Lower leg skin (tissue), 4 donors: Measurements from ENCODE around the gene DPP6. TPM values are rescaled to one million over a fixed set of nuclear protein-coding genes. Genes with fewer than 3 reads are reported as not detected.

ENCODE experiments used
- DNase-seq, 2 donors: peaks; one replicate each; pipeline ENCODE4 v3.0.0-alpha.2; 2019; ENCODE audit warnings: low spot score in 2 of 2
- H3K4me3 ChIP-seq: fragments of 200-600 bp; sonication (generic); 2 replicates; pipeline ENCODE4 v1.5.1; 2017; ENCODE audit warnings: mild to moderate bottlenecking, low read depth; ENCODE audit not compliant: poor library complexity, severe bottlenecking
- POLR2A ChIP-seq, 2 donors: fragments of 450-650 bp; IDR thresholded peaks; one replicate each; pipeline ENCODE4 v1.6.1; 2016 to 2017; ENCODE audit warnings: antibody characterized with exemption in 2 of 2, mild to moderate bottlenecking in 1 of 2, moderate library complexity in 1 of 2
- WGBS, 2 donors: methylation state at CpG; one replicate each; pipeline ENCODE4 v1.1.5; 2018; 5-methylcytosine and 5-hydroxymethylcytosine counted together
- intact Hi-C: fragments of 100-400 bp; cut with DNase I; formaldehyde crosslinking; loops from one replicate; pipeline ENCODE4 v1.15.0; 2023; ENCODE audit warnings: low total_unique reads
- total RNA-seq, 4 donors: library from RNA; depleted of rRNA; stranded (reverse); fragments of >200 nt; gene quantifications; one replicate each; pipeline ENCODE4 v1.1.0, GENCODE V29; 2016
- TF ChIP-seq, protein P1 (sequence below), 3 donors: fragments of 450-650 bp; IDR thresholded peaks; one replicate each; pipeline ENCODE4 v1.5.1; 2016; ENCODE audit warnings: antibody characterized with exemption in 3 of 3, mild to moderate bottlenecking in 3 of 3, moderate library complexity in 2 of 3

Gene DPP6
- total RNA-seq, 4 donors from 2014 or later: 1.0 to 4.5 (median 2.9) TPM

DNA sequence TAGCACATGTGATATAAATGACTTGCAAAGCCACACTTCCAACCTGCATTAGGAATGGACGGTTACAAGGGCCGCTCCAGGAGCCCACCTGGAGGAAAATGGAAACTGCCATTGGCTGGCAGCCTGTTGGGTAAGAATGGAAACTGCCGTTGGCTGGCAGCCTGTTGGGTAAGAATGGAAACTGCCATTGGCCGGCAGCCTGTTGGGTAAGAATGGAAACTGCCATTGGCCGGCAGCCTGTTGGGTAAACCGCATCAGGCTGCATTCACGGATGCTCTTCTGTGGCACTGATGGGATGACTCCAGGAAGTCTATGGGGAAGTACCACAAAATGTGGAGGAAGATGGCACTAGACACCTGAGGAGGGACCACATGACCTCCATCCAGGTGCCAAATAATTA lies 143.1 kb downstream of the DPP6 start:
- no peak for TF ChIP-seq POLR2A (IDR thresholded peaks at IDR 0.05)
- TF ChIP-seq, protein P1, sequence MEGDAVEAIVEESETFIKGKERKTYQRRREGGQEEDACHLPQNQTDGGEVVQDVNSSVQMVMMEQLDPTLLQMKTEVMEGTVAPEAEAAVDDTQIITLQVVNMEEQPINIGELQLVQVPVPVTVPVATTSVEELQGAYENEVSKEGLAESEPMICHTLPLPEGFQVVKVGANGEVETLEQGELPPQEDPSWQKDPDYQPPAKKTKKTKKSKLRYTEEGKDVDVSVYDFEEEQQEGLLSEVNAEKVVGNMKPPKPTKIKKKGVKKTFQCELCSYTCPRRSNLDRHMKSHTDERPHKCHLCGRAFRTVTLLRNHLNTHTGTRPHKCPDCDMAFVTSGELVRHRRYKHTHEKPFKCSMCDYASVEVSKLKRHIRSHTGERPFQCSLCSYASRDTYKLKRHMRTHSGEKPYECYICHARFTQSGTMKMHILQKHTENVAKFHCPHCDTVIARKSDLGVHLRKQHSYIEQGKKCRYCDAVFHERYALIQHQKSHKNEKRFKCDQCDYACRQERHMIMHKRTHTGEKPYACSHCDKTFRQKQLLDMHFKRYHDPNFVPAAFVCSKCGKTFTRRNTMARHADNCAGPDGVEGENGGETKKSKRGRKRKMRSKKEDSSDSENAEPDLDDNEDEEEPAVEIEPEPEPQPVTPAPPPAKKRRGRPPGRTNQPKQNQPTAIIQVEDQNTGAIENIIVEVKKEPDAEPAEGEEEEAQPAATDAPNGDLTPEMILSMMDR (IDR thresholded peaks at IDR 0.05): no peak
- 91 to 98% methylated on average over 7 of the region's 7 CpGs for WGBS, 2 donors
- intact Hi-C loops: no loop called here
- no peak overlapping the region for H3K4me3 ChIP-seq
- no peak for DNase-seq

DNA sequence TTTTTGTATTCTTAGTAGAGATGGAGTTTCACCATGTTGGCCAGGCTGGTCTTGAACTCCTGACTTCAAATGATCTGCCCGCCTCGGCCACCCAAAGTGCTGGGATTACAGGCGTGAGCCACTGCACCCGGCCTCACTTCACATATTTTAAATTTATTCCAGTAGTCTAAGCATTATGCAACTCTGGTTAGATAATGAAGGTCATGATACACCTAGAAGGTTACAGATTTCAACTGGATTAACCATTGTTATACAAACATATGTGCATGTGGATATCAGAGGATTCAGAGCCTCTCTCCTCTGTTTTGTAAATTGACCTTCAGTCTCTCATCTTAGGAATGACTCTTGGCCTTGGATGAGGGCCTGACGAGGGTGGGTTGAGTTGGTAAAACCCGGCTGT lies 146.3 kb downstream of the DPP6 start:
- no peak for DNase-seq
- intact Hi-C loops: no loop called here
- no peak overlapping the region for H3K4me3 ChIP-seq
- TF ChIP-seq, protein P1 (IDR thresholded peaks at IDR 0.05): no peak
- no peak for TF ChIP-seq POLR2A (IDR thresholded peaks at IDR 0.05)
- 88 to 91% methylated on average over 6 of the region's 6 CpGs for WGBS, 2 donors

DNA sequence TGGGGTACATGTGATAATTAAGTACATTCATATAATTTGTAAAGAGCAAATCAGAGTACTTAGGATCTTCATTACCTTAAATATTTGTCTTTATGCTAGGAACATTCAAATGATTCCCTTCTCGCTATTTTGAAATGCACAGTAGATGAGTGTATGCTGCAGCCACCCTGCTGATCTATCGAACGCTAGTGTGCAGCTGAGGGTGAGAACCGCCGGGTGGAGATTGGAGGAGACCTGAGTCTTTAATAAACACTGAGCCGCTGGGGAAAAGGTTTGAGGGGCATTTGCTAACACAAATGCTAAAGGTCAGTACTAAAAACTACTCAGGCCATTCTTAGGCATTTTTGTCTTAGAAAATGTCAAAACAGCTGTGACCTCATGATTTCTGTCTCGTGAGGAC lies 148.0 kb downstream of the DPP6 start:
- TF ChIP-seq, protein P1 (IDR thresholded peaks at IDR 0.05): no peak
- TF ChIP-seq POLR2A (IDR thresholded peaks at IDR 0.05): no peak
- 67 to 82% methylated on average over 7 of the region's 7 CpGs for WGBS, 2 donors
- intact Hi-C loops: no loop called here
- no peak for DNase-seq
- no peak overlapping the region for H3K4me3 ChIP-seq

DNA sequence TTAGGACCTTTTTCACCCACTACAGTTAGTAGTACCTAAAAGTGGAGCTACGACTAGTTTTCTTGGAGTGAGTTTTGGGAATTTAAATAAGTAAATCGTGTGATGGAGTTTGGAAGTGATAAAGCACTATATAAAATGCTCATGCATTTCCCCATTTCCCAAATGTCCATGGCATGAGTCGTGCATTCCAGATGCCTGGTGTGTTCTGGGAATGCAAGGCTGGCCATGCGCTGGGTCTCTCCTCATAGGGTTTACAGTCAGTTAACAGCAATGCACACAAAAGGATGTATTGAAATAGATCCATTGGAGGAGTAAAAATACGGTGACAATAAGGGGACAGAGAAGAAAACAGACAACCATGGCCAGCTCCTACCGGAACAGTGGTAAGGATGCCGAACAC lies 149.8 kb downstream of the DPP6 start:
- WGBS, 2 donors: 62 to 71% methylated on average over 7 of the region's 7 CpGs
- H3K4me3 ChIP-seq: no peak overlapping the region
- no peak for TF ChIP-seq POLR2A (IDR thresholded peaks at IDR 0.05)
- TF ChIP-seq, protein P1 (IDR thresholded peaks at IDR 0.05): no peak
- DNase-seq: no peak
- intact Hi-C loops: no loop called here

DNA sequence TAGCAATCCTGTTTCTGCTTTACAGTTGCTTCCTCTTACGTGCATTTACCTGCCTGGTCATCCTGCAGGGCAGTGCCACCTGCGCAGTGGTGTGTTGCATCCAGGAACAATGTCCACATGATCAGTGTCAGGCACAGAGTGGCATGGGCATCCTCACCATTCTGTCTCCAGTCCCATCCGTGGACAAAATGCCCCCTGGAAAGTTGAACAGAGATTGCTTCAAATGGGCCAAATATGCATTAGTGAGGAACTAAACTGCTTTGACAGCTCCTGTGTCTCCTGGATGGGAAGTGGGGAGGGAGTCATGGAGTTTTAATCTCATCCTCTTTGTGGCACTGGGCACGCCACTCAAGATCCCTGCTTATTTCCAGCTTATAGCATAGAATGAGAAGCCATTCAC lies 151.8 kb downstream of the DPP6 start:
- DNase-seq: no peak
- WGBS, 2 donors: 85 to 87% methylated on average over 4 of the region's 4 CpGs
- H3K4me3 ChIP-seq: no peak overlapping the region
- intact Hi-C loops: no loop called here
- no peak for TF ChIP-seq POLR2A (IDR thresholded peaks at IDR 0.05)
- TF ChIP-seq, protein P1 (IDR thresholded peaks at IDR 0.05): no peak

DNA sequence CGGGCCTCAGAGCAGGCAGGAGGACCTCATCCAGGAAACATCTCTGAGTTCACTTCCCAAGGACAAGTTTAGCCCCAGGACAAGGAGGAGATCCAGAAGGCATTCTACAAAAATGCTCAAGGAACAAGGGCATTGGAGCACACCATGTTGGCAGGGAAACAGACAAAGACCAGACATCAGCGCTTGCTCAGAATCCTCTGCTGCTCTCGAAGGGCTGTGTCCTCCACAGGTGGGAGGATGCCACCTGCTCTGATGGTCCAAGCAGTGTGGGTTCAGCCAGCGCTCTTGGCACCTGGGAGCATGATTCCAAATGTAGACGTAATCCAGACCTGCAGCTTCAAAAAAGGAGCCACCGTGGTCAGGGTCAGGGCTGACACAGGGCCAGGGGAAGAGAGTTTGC lies 160.7 kb downstream of the DPP6 start:
- intact Hi-C loops: no loop called here
- WGBS, 2 donors: 79 to 81% methylated on average over 6 of the region's 6 CpGs
- TF ChIP-seq, protein P1 (IDR thresholded peaks at IDR 0.05): no peak
- TF ChIP-seq POLR2A (IDR thresholded peaks at IDR 0.05): no peak
- no peak for DNase-seq
- H3K4me3 ChIP-seq: no peak overlapping the region
